ENCODE results near the gene TRIM54.
"Not testable (repeated sequence)": the region's sequence is repeated elsewhere in the genome, so short reads cannot be mapped to it uniquely, and the experiment has no call there.

The TRIM54 gene

GRCh38 chr2:27309651-27310050 is 27.4 kb downstream of the TRIM54 start:
- DNase-seq (ENCODE audit: low read depth in 4 of 4, low spot score in 1 of 4), result no peak

DNA sequence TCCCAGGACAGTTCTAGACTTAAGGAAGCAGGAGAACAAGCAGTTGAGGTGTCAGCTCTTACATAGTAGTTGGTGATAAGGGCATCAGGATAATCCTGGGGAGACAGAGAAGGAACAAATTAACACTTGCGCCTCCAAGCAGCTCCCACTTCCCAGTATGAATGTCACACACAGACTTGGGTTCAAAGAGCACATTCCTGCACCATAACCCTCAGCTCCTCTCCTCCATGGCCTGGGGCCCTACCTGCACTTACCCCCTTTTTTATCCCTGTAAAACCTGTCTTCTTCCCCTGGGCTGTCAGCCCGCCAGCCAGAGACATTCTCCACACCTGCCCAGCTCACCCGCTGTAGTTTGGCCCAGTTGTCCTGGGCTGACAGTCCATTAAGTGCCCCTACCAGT is 29.9 kb downstream of the TRIM54 start:
- DNase-seq (ENCODE audit: low read depth in 4 of 4, low spot score in 1 of 4), result no peak

DNA sequence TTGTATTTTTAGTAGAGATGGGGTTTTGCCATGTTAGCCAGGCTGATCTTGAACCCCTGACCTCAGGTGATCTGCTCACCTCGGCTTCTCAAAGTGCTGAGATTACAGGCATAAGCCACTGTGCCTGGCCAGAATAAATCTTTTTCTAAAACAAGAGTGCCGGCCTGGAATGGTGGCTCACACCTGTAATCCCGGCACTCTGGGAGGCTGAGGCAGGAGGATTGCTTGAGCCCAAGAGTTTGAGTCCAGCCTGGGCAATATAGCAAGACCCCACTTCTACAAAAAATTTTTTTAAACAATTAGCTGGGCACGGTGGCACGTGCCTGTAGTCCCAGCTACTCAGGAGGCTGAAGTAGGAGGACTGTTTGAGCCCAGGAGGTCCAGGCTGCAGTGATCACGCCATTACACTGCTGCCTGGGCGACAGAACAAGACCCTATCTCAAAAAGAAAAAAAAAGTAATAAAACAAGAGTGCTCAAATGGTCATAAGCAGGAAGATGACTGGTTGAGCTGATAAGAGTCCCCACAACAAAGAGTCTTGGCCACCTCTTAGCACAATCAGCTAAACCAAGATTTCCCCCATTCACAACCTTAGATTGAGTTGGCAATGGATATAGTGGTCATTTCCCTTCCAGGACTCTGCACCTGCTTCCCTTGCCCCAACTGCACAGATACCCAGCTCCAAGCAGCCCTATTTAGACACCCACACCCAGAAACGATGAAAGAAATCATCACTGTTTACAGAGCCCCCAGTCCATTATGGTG is 31.8 kb downstream of the TRIM54 start:
- DNase-seq (ENCODE audit: low read depth in 4 of 4, low spot score in 1 of 4), result no peak

DNA sequence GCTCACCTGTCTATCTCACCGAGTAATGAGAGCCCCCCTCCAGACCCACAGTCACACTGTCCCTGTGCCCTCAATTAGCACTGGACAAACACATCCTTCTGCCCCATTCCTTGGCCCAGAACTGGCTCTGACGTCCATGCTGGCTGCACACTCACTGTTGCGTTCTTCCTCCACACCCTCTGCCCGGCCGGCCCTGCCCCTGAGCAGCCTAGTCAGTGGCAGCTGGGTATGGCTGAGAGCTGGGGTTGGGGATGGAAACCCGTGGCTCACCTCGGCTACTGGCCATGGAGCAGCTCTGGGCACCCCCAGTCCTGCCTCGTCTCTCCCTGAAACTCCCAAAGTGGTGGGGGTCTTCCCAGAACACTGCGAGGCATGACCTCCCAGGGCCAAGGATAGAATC is 32.5 kb downstream of the TRIM54 start:
- DNase-seq (ENCODE audit: low read depth in 4 of 4, low spot score in 1 of 4), result no peak

DNA sequence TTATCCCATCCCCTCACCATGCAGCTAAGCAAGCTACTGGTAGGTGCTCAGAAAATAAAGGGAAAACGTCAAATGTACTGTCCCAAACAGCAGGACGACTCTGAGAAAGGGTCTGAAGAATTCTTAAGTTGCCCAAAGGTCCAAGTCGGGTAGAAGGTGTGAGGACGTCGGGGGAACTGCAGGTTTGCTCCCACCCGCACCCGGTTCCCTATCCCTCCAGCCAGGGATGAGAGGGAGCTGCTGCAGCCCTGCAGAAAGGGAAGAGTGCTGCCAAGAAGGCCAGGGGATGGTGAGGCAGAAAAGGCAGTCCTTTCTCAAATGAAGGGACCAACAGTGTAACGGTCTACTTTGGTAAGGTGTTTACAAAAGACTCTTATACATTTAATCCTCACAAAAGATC is 32.9 kb downstream of the TRIM54 start:
- DNase-seq (ENCODE audit: low read depth in 4 of 4, low spot score in 1 of 4), result no peak

- no peak for DNase-seq (ENCODE audit: low read depth in 4 of 4, low spot score in 1 of 4)
These were observed 34.6 kb downstream of the TRIM54 start for GRCh38 chr2:27316655-27317412.

DNA sequence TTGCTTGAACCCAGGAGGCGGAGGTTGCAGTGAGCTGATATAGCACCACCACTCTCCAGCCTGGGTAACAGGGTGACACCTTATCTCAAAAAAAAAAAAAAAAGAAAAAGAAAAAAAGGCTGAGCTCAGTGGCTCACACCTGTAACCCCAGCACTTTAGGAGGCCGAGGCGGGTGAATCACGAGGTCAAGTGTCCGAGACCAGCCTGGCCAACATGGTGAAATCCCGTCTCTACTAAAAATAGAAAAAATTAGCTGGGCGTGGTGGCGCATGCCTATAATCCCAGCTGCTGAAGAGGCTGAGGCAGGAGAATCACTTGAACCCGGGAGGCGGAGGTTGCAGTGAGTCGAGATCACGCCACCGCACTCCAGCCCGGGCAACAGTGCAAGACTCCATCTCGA is 37.6 kb downstream of the TRIM54 start:
- DNase-seq (ENCODE audit: low read depth in 4 of 4, low spot score in 1 of 4), result not testable (repeated sequence)

DNA sequence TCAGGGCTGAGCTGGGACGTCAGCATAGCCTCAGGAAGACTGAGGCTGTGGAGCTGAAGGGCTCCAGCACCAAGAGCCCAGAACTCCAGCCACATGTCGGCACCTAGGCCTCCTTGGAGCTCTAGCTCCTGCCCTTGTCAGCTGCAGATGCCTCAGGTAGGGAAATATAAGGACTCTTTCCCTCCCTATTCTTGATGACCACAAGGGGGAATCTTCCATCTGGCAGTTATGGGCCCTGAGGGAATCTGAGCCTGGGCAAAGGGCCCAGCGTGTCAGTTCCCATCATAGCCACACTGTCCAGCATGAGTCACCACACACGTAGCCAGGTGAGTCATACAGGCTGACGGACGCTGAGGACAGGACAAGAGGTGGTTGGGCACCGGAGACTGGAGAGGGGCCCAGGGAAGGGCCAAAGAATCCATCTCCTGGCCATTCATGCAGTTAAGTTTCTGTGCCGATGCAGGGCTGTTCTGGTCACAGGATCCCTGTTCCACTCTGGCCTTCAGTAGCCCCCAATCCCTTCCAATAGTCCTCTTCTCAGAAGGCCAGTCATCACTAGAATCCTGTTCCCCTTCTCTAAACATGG is 38.8 kb downstream of the TRIM54 start:
- no peak for DNase-seq (ENCODE audit: low read depth in 4 of 4, low spot score in 1 of 4)

GRCh38 chr2:27322301-27322765 is 40.1 kb downstream of the TRIM54 start:
- no peak for DNase-seq (ENCODE audit: low read depth in 4 of 4, low spot score in 1 of 4)

- DNase-seq (ENCODE audit: low read depth in 4 of 4, low spot score in 1 of 4), result peak; percentile 66 to 86 (median 80)
These were observed 40.8 kb downstream of the TRIM54 start, which contains the start of gene MPV17 for GRCh38 chr2:27322766-27323595. Gene MPV17 (minus strand): TSS chr2:27323097. CDS start chr2:27322517, 580 bp downstream.

GRCh38 chr2:27323596-27324285 is 41.5 kb downstream of the TRIM54 start:
- DNase-seq (ENCODE audit: low read depth in 4 of 4, low spot score in 1 of 4), result no peak

- no peak for DNase-seq (ENCODE audit: low read depth in 4 of 4, low spot score in 1 of 4)
These were observed 42.5 kb downstream of the TRIM54 start for GRCh38 chr2:27324720-27325119.

GRCh38 chr2:27335311-27335710 is 53.1 kb downstream of the TRIM54 start:
- no peak for DNase-seq (ENCODE audit: low read depth in 4 of 4, low spot score in 1 of 4)

GRCh38 chr2:27336173-27336572 is 53.9 kb downstream of the TRIM54 start:
- DNase-seq (ENCODE audit: low read depth in 4 of 4, low spot score in 1 of 4), result no peak

DNA sequence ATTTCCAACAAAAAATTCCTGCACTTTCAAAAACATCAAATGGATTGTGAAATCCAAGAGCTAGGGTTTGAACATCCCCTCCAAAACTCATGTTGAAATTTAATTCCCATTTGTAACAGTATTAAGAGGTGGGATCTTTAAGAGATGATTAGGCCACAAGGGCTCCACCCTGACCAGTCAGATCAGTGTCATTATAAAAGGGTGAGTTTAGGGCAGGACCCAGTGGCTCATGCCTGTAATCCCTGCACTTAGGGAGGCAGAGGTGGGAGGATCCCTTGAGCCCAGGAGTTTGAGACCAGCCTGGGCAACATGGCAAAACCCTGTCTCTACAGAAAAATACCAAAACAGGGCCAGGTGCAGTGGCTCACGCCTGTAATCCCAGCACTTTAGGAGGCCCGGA is 65.4 kb downstream of the TRIM54 start:
- no peak for DNase-seq (ENCODE audit: low read depth in 4 of 4, low spot score in 1 of 4)

- DNase-seq (ENCODE audit: low read depth in 4 of 4, low spot score in 1 of 4), result no peak
These were observed 68.0 kb downstream of the TRIM54 start for GRCh38 chr2:27350106-27350693.

DNA sequence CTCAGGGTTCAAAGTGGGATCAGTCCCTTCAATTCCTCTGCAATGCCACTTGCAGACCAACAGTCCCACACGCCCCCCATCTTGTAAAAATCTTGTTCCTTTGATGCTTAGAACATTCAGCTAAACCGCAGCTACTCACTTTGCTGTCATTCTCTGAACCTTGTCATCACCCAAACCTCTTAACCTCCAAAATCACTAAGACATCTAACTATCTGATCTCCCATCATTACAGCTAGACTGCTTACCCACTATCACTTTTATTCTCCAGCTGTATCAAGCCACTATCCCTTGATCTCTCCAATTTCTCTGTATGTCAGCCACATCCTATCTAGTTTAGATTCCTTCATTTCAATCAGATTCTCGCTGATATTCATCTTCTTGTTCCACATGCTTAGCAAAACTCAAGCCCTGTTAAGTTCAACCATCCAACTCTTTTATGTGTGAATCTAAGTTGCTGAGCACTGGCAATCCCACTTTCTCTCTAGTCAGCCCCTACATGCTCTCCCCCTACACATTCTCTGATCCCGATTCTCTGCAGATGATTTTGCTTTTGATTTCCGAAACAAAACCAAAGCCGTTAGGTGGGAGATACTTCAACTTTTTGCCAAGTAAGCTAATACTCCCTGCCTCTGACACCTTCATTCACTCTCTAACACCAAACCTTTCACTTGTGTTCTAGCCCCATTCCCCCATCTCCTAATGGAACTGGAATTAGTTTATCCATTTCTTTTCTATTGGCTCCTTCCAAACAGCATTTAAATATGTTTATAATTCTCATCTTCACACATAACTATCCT is 69.8 kb downstream of the TRIM54 start:
- DNase-seq (ENCODE audit: low read depth in 4 of 4, low spot score in 1 of 4), result no peak

GRCh38 chr2:27353386-27353761 is 71.1 kb downstream of the TRIM54 start:
- DNase-seq (ENCODE audit: low read depth in 4 of 4, low spot score in 1 of 4), result not testable (repeated sequence)

All from stimulated activated CD4-positive, alpha-beta T cell treated with anti-CD3 and anti-CD28 coated beads, Interleukin-1b, Interleukin-23, amount 100 ng/mL, for 24 hours (primary cell).